Upper lobe of right lung (tissue), 1 donor: ENCODE data around the gene ATP10D. TPM values are rescaled to one million over a fixed set of nuclear protein-coding genes. Genes with fewer than 3 reads are reported as not detected.
A peak's percentile ranks its signal among the peaks of the same experiment; 100 is the strongest.

ENCODE experiments used
- ATAC-seq: fragments of 200-7000 bp; cut with Tn5 transposase; one replicate; pipeline ENCODE4 v1.9.1; 2020; ENCODE audit warnings: mild to moderate bottlenecking, moderate library complexity
- DNase-seq: peaks from one replicate; pipeline ENCODE4 v3.0.0-alpha.2; 2020
- H3K27ac ChIP-seq: fragments of 200-600 bp; one replicate; pipeline ENCODE4 v1.8.0; 2022
- H3K27me3 ChIP-seq: fragments of 200-600 bp; one replicate; pipeline ENCODE4 v1.8.0; 2022; ENCODE audit warnings: mild to moderate bottlenecking
- H3K36me3 ChIP-seq: fragments of 200-600 bp; one replicate; pipeline ENCODE4 v1.8.0; 2022
- H3K4me1 ChIP-seq: fragments of 200-600 bp; one replicate; pipeline ENCODE4 v1.8.0; 2022
- H3K4me3 ChIP-seq: fragments of 200-600 bp; one replicate; pipeline ENCODE4 v1.8.0; 2022; ENCODE audit warnings: mild to moderate bottlenecking
- H3K9me3 ChIP-seq: fragments of 200-600 bp; one replicate; pipeline ENCODE4 v1.8.0; 2022
- CTCF ChIP-seq: fragments of 200-600 bp; IDR thresholded peaks from one replicate; pipeline ENCODE4 v1.8.0; 2022; ENCODE audit warnings: antibody characterized with exemption
- intact Hi-C: fragments of 100-400 bp; cut with DNase I; formaldehyde crosslinking; loops from one replicate; pipeline ENCODE4 v1.11.0; 2022
- total RNA-seq: library from RNA; stranded (reverse); fragmentation: NEBNext Ultra II Directional; extraction: Animal tissue kit (Norgen Biotek cat#: 25700); gene quantifications from one replicate; pipeline ENCODE4 v1.2.1, GENCODE V29; 2021
- donor health status: DM: no; HTN: yes; CAD: no; lungs with severe emphysema.

Gene ATP10D
- total RNA-seq, 1 donor from 2014 or later = 35.8 TPM

GRCh38 chr4:47463235-47463956 is 21.7 kb upstream of the ATP10D start, which contains the start of gene COMMD8:
COMMD8 (minus strand) TSS chr4:47463702; CDS start chr4:47463651, 51 bp downstream.
- Histone ChIP-seq H3K27ac (peak within 1 kb of the TSS; percentile 86), H3K36me3 (peaks cover 17% of the 10 kb centered on the region), H3K9me3 (no peaks in the 10 kb centered on the region), H3K4me1 (peaks cover 9% of the 10 kb centered on the region), H3K27me3 (no peaks in the 10 kb centered on the region), H3K4me3 (peak within 1 kb of the TSS; percentile 93)
- intact Hi-C loops = no loop called here
- TF ChIP-seq CTCF = peak; percentile 41
- ATAC-seq (peak; percentile 99), DNase-seq (peak; percentile 98)

GRCh38 chr4:47465004-47465403 is 20.1 kb upstream of the ATP10D start:
- intact Hi-C loops = no loop called here
- DNase-seq (no peak), ATAC-seq (no peak)
- no peaks in the 10 kb centered on the region for H3K27me3 ChIP-seq
- peaks cover 9% of the 10 kb centered on the region for H3K4me1 ChIP-seq
- no peaks in the 10 kb centered on the region for H3K9me3 ChIP-seq
- H3K27ac ChIP-seq = no peak overlapping the region
- H3K4me3 ChIP-seq = no peak overlapping the region
- TF ChIP-seq CTCF = no peak
- peaks cover under 1% of the 10 kb centered on the region for H3K36me3 ChIP-seq

- Histone ChIP-seq H3K4me1 (peaks cover 9% of the 10 kb centered on the region), H3K36me3 (no peaks in the 10 kb centered on the region), H3K4me3 (no peak overlapping the region), H3K27me3 (no peaks in the 10 kb centered on the region), H3K27ac (no peak overlapping the region), H3K9me3 (no peaks in the 10 kb centered on the region)
- TF ChIP-seq CTCF = no peak
- ATAC-seq (no peak), DNase-seq (no peak)
- intact Hi-C loops = no loop called here
Measured at GRCh38 chr4:47466056-47466785, 18.9 kb upstream of the ATP10D start.

- no peak for TF ChIP-seq CTCF
- peaks cover 4% of the 10 kb centered on the region for H3K4me1 ChIP-seq
- H3K27ac ChIP-seq = no peak overlapping the region
- H3K36me3 ChIP-seq = no peaks in the 10 kb centered on the region
- intact Hi-C loops = no loop called here
- H3K4me3 ChIP-seq = no peak overlapping the region
- H3K27me3 ChIP-seq = no peaks in the 10 kb centered on the region
- no peaks in the 10 kb centered on the region for H3K9me3 ChIP-seq
- no peak for DNase-seq
- ATAC-seq = no peak
Measured at GRCh38 chr4:47468706-47469365, 16.2 kb upstream of the ATP10D start.

GRCh38 chr4:47469951-47470350 is 15.1 kb upstream of the ATP10D start:
- Histone ChIP-seq H3K4me3 (no peak overlapping the region), H3K36me3 (no peaks in the 10 kb centered on the region), H3K4me1 (no peaks in the 10 kb centered on the region), H3K27me3 (no peaks in the 10 kb centered on the region), H3K9me3 (no peaks in the 10 kb centered on the region), H3K27ac (no peak overlapping the region)
- no peak for TF ChIP-seq CTCF
- intact Hi-C loops = no loop called here
- no peak for DNase-seq
- ATAC-seq = no peak
